ENCODE data around the gene SCAPER.

SCAPER gene

DNA sequence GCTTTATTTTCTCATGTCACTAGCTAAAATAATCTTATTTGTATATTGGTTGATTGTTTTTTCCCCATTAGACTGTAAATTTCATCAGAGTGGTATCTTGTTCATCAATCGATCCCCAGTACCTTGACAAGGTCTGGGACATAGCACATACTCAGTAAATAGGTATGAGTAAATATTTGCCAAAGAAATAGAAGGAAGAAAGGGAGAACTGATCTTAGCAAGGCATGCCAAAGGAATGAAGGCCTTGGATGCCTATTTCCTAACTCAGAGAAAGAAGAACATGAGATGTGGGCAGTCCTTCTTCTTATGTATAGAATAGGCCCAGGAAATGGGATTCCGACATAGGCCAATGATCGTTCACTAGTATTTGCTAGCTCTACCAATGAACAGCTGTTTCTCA lies 513.8 kb downstream of the SCAPER start:
- DNase-seq (ENCODE audit: extremely low spot score) = no peak
- TF ChIP-seq L3MBTL2 (conservative IDR thresholded peaks at IDR 0.05) (no peak), SUZ12 (IDR thresholded peaks at IDR 0.05) (no peak), CTBP1 (IDR thresholded peaks at IDR 0.05; ENCODE audit: borderline replicate concordance) (no peak), TARDBP (IDR thresholded peaks at IDR 0.05) (no peak), FOXA1 (IDR thresholded peaks at IDR 0.05) (no peak), LEF1 (IDR thresholded peaks at IDR 0.05; ENCODE audit: borderline replicate concordance) (no peak), BHLHE40 (IDR thresholded peaks at IDR 0.05; ENCODE audit: borderline replicate concordance) (no peak), ZNF384 (IDR thresholded peaks at IDR 0.05) (no peak), FOXK2 (IDR thresholded peaks at IDR 0.05) (no peak), ARNT (IDR thresholded peaks at IDR 0.05) (no peak), NFRKB (IDR thresholded peaks at IDR 0.05) (no peak), SP1 (IDR thresholded peaks at IDR 0.05) (no peak), FOXM1 (IDR thresholded peaks at IDR 0.05; ENCODE audit: borderline replicate concordance) (no peak), HDGF (IDR thresholded peaks at IDR 0.05; ENCODE audit: borderline replicate concordance) (no peak), ELF4 (IDR thresholded peaks at IDR 0.05) (no peak)
- TF ChIP-seq, protein P1, sequence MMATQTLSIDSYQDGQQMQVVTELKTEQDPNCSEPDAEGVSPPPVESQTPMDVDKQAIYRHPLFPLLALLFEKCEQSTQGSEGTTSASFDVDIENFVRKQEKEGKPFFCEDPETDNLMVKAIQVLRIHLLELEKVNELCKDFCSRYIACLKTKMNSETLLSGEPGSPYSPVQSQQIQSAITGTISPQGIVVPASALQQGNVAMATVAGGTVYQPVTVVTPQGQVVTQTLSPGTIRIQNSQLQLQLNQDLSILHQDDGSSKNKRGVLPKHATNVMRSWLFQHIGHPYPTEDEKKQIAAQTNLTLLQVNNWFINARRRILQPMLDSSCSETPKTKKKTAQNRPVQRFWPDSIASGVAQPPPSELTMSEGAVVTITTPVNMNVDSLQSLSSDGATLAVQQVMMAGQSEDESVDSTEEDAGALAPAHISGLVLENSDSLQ (IDR thresholded peaks at IDR 0.05) = no peak
- ChIA-PET CTCF (no interaction called here), POLR2A (no interaction called here)

GRCh38 chr15:76390571-76390970 lies 514.6 kb downstream of the SCAPER start:
- DNase-seq (ENCODE audit: extremely low spot score) = no peak
- CTCF ChIA-PET = no interaction called here
- POLR2A ChIA-PET = no interaction called here
- TF ChIP-seq, protein P1 (IDR thresholded peaks at IDR 0.05) = no peak
- TF ChIP-seq ARNT (IDR thresholded peaks at IDR 0.05) = no peak
- TF ChIP-seq FOXK2 (IDR thresholded peaks at IDR 0.05) = no peak
- no peak for TF ChIP-seq BHLHE40 (IDR thresholded peaks at IDR 0.05; ENCODE audit: borderline replicate concordance)

DNA sequence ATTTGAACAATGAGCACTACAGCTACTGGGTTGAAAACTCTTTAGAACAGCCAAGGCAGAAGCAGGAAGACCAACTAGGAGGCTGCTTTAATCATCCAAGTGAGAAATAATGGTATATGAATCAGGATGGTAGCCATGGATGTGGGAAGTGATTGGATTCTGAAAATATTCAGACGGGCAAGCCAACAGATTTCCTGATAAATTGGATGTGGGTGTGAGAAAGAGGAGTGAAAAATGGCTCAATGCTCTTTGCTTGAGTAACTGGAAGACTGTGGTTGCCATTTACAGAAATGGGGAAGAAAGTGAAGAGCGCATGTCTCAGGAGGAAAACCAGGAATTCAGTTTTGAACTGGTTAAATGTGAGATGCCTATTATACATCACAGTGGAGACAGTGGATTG lies 518.2 kb downstream of the SCAPER start:
- CTCF ChIA-PET = no interaction called here
- TF ChIP-seq FOXA1 (IDR thresholded peaks at IDR 0.05) = no peak
- no peak for TF ChIP-seq HDGF (IDR thresholded peaks at IDR 0.05; ENCODE audit: borderline replicate concordance)
- TF ChIP-seq ELF4 (IDR thresholded peaks at IDR 0.05) = no peak
- TF ChIP-seq ARNT (IDR thresholded peaks at IDR 0.05) = no peak
- no peak for TF ChIP-seq ZNF384 (IDR thresholded peaks at IDR 0.05)
- no peak for TF ChIP-seq SUZ12 (IDR thresholded peaks at IDR 0.05)
- no peak for TF ChIP-seq L3MBTL2 (conservative IDR thresholded peaks at IDR 0.05)
- no peak for TF ChIP-seq TARDBP (IDR thresholded peaks at IDR 0.05)
- no peak for TF ChIP-seq FOXM1 (IDR thresholded peaks at IDR 0.05; ENCODE audit: borderline replicate concordance)
- no peak for TF ChIP-seq NFRKB (IDR thresholded peaks at IDR 0.05)
- no peak for TF ChIP-seq SP1 (IDR thresholded peaks at IDR 0.05)
- TF ChIP-seq BHLHE40 (IDR thresholded peaks at IDR 0.05; ENCODE audit: borderline replicate concordance) = no peak
- no peak for DNase-seq (ENCODE audit: extremely low spot score)
- POLR2A ChIA-PET = no interaction called here

- CTCF ChIA-PET = no interaction called here
These were observed 519.0 kb downstream of the SCAPER start for GRCh38 chr15:76386178-76386577.

DNA sequence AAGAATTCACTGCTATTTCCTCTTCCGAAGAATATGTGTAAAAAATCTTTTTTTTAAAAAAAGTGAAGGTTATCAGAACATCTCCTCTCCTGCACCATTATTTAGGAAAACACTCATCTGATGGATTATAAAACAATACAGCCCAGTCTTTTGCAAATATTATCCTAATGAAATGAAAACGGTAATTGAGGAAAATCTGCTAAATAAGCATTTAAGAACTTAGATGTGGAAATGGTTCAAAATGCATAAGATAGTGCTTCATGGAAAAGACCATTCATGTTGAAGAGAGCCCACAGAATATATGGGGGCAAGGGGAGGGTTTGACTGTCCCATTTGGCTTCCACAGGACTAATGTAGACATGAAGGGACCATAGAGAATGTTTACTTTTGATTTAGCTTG lies 520.7 kb downstream of the SCAPER start:
- CTCF ChIA-PET = no interaction called here
- no peak for TF ChIP-seq L3MBTL2 (conservative IDR thresholded peaks at IDR 0.05)
- TF ChIP-seq SUZ12 (IDR thresholded peaks at IDR 0.05) = no peak
- no peak for TF ChIP-seq FOXK2 (IDR thresholded peaks at IDR 0.05)
- POLR2A ChIA-PET = no interaction called here
- no peak for DNase-seq (ENCODE audit: extremely low spot score)

More at GRCh38 chr15:76386178-76386577, 519.0 kb downstream of the SCAPER start:
- no peak for DNase-seq (ENCODE audit: extremely low spot score)
- POLR2A ChIA-PET = no interaction called here
- no peak for TF ChIP-seq CTBP1 (IDR thresholded peaks at IDR 0.05; ENCODE audit: borderline replicate concordance)
- TF ChIP-seq NFRKB (IDR thresholded peaks at IDR 0.05) = no peak
- no peak for TF ChIP-seq LEF1 (IDR thresholded peaks at IDR 0.05; ENCODE audit: borderline replicate concordance)
- TF ChIP-seq SUZ12 (IDR thresholded peaks at IDR 0.05) = no peak

DNA sequence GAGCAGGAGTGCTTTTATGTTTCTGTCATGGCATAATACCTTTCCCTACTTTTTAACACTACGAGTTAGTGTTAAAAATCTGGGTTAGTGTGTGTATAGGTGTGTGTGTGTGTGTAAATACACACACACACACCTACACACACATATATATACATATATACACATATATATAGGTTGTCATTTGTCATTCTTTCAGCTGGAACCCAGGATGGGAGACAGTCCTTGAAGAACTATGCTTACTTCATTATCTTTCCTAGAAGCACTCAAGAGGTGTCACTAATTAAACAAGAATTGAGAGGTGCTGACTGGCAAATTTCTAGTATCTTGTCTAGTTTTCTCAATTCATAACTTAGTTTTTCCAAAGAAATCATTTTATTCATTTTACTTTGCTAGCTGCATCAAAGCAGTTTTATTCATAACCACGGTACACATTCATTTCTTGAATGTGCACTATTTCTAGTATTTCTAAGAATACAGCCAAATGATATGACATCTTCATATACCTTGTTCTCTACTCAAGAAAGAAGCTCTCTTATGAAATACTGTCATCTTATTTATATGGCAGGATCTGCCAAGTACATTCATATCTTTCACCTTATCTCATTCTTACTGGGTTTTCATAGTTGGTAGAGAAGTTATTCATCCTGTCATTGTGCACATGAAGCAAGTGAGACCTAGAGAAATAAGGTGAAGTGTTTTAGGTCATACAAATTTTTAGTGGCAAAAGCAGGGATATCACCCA lies 522.0 kb downstream of the SCAPER start:
- TF ChIP-seq ZNF384 (IDR thresholded peaks at IDR 0.05) (no peak), BHLHE40 (IDR thresholded peaks at IDR 0.05; ENCODE audit: borderline replicate concordance) (no peak), FOXA1 (IDR thresholded peaks at IDR 0.05) (no peak), SUZ12 (IDR thresholded peaks at IDR 0.05) (no peak), SP1 (IDR thresholded peaks at IDR 0.05) (no peak), ARNT (IDR thresholded peaks at IDR 0.05) (no peak), ELF4 (IDR thresholded peaks at IDR 0.05) (no peak), L3MBTL2 (conservative IDR thresholded peaks at IDR 0.05) (no peak), FOXM1 (IDR thresholded peaks at IDR 0.05; ENCODE audit: borderline replicate concordance) (no peak), LEF1 (IDR thresholded peaks at IDR 0.05; ENCODE audit: borderline replicate concordance) (no peak), NFRKB (IDR thresholded peaks at IDR 0.05) (no peak), FOXK2 (IDR thresholded peaks at IDR 0.05) (no peak)
- TF ChIP-seq, protein P1 (IDR thresholded peaks at IDR 0.05) = no peak
- ChIA-PET POLR2A (interaction anchor here (1.3 kb wide), 1 partner anchor 18 kb away, joined by 4 read pairs; no protein-coding TSS in a partner anchor), CTCF (no interaction called here)
- DNase-seq (ENCODE audit: extremely low spot score) = no peak

DNA sequence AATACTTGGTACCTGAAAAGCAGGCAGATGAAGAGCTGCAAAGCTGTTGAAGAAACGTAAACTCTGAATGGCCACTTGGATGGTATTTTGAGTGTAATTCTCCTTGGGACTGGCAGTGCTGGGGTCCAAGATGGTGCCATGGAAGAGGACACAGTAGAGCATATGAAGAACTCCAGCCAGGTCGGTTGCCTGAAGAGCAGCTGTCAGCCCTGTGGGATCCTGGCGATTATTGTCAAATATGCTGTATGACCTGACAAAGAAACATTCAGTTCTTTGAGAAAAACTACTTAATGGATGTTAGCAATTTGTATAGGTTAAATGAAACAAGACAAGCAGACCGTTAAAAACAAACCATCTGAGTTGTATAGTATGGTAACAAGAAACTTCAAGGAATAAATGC lies 523.8 kb downstream of the SCAPER start:
- DNase-seq (ENCODE audit: extremely low spot score) = no peak
- no peak for TF ChIP-seq ELF4 (IDR thresholded peaks at IDR 0.05)
- TF ChIP-seq HDGF (IDR thresholded peaks at IDR 0.05; ENCODE audit: borderline replicate concordance) = no peak
- TF ChIP-seq L3MBTL2 (conservative IDR thresholded peaks at IDR 0.05) = no peak
- no peak for TF ChIP-seq LEF1 (IDR thresholded peaks at IDR 0.05; ENCODE audit: borderline replicate concordance)
- TF ChIP-seq TARDBP (IDR thresholded peaks at IDR 0.05) = no peak
- ChIA-PET CTCF (no interaction called here), POLR2A (no interaction called here)

Data from HEK293T (cell line).